Osteoblast (primary cell): Measurements from ENCODE around the gene LZTS3. TPM values are rescaled to one million over a fixed set of nuclear protein-coding genes. Genes with fewer than 3 reads are reported as not detected.

Experiments
- DNase-seq: peaks from one replicate; pipeline ENCODE4 v3.0.0; 2011; ENCODE audit warnings: low spot score, mixed read lengths; ENCODE audit not compliant: insufficient read length; ENCODE audit errors: missing footprints
- H2AFZ ChIP-seq: 2 replicates; pipeline ENCODE4 v1.6.0; 2011; ENCODE audit warnings: mild to moderate bottlenecking, low read length
- H3K27ac ChIP-seq: 2 replicates; pipeline ENCODE4 v1.5.1; 2011; ENCODE audit warnings: mild to moderate bottlenecking, low read depth, low read length, moderate library complexity
- H3K27me3 ChIP-seq: 2 replicates; pipeline ENCODE4 v1.6.0; 2012; ENCODE audit warnings: mild to moderate bottlenecking, control low read depth, inconsistent platforms, low read length, moderate library complexity; ENCODE audit not compliant: insufficient read depth
- H3K36me3 ChIP-seq: 2 replicates; pipeline ENCODE4 v1.5.1; 2011; ENCODE audit warnings: mild to moderate bottlenecking, low read length, control low read depth, moderate library complexity; ENCODE audit not compliant: insufficient read depth
- H3K4me1 ChIP-seq: 2 replicates; pipeline ENCODE4 v1.5.1; 2011; ENCODE audit warnings: mild to moderate bottlenecking, low read length, control low read depth, moderate library complexity; ENCODE audit not compliant: insufficient read depth
- H3K4me2 ChIP-seq: 2 replicates; pipeline ENCODE4 v1.6.0; 2011; ENCODE audit warnings: mild to moderate bottlenecking, low read length; ENCODE audit not compliant: insufficient read depth
- H3K4me3 ChIP-seq: fragments of 200-600 bp; sonication (generic); 3 replicates; pipeline ENCODE4 v1.5.1; 2012; ENCODE audit warnings: mild to moderate bottlenecking, low read length, inconsistent platforms; ENCODE audit not compliant: insufficient read depth
- H3K79me2 ChIP-seq: 2 replicates; pipeline ENCODE4 v1.6.0; 2012; ENCODE audit warnings: mild to moderate bottlenecking, low read length, control low read depth, inconsistent platforms; ENCODE audit not compliant: insufficient read depth
- H3K9me3 ChIP-seq: 2 replicates; pipeline ENCODE4 v1.5.1; 2011; ENCODE audit warnings: low read depth, low read length, control low read depth
- H4K20me1 ChIP-seq: 2 replicates; pipeline ENCODE4 v1.6.0; 2012; ENCODE audit warnings: mild to moderate bottlenecking, low read length, control low read depth; ENCODE audit not compliant: insufficient read depth
- total RNA-seq: library from RNA; depleted of rRNA; stranded (reverse); fragments of >200 nt; gene quantifications from 2 replicates; pipeline ENCODE4 v1.2.3, GENCODE V29; 2012
- TF ChIP-seq, protein P1 (sequence below): IDR thresholded peaks from 2 replicates; pipeline ENCODE4 v1.5.1; 2011; ENCODE audit warnings: mild to moderate bottlenecking, low read depth, low read length, moderate library complexity; ENCODE audit errors: extremely low read depth

The LZTS3 gene
- total RNA-seq, 1 donor: 3.6 TPM

DNA sequence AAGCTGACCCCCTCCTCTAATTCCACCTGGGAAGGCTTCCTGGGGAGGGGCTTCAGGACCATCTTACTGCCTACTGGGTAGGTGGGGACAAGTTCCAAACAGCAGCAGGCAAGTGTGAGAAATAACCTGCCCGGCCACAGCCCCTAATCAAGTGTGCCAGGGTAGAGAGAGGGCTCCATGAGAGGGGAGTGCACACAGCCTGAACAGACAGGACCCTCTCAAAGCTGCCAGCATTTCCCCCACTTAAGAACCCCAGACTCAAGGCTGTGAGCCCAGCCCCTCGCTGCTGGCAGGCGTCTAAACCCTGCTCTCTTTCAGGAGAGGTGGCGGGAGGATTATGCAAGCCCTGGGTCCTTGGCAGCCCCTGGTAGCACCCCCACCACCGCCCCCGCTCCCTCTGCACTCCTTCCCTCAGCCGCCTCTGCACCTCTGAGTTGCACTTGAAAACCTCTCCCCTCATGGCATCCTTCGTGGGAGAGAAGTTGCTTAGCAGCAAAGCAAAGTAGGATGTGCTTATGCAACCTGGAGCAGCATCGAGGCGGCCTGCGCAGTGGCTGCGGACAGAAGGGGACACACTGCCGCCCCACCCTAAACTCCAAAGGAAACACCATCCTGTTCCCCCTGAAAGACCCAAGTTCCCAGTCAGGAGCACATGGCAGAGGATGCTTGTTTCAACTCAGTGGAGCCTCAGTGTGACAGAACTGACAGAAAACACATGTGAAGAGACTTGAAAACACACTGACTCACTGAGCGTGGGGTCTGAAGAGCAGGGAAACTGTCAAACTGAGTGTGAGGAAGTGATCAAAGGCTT lies 20.7 kb upstream of the LZTS3 start:
- no peaks in the 10 kb centered on the region for H3K4me1 ChIP-seq
- peaks cover 73% of the 10 kb centered on the region for H3K36me3 ChIP-seq
- no peak overlapping the region for H3K4me2 ChIP-seq
- no peaks in the 10 kb centered on the region for H3K27me3 ChIP-seq
- peak; percentile 71 for DNase-seq
- TF ChIP-seq, protein P1, sequence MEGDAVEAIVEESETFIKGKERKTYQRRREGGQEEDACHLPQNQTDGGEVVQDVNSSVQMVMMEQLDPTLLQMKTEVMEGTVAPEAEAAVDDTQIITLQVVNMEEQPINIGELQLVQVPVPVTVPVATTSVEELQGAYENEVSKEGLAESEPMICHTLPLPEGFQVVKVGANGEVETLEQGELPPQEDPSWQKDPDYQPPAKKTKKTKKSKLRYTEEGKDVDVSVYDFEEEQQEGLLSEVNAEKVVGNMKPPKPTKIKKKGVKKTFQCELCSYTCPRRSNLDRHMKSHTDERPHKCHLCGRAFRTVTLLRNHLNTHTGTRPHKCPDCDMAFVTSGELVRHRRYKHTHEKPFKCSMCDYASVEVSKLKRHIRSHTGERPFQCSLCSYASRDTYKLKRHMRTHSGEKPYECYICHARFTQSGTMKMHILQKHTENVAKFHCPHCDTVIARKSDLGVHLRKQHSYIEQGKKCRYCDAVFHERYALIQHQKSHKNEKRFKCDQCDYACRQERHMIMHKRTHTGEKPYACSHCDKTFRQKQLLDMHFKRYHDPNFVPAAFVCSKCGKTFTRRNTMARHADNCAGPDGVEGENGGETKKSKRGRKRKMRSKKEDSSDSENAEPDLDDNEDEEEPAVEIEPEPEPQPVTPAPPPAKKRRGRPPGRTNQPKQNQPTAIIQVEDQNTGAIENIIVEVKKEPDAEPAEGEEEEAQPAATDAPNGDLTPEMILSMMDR: no peak
- H3K4me3 ChIP-seq: no peak overlapping the region
- no peaks in the 10 kb centered on the region for H4K20me1 ChIP-seq
- no peak overlapping the region for H2AFZ ChIP-seq
- H3K9me3 ChIP-seq: no peaks in the 10 kb centered on the region
- no peaks in the 10 kb centered on the region for H3K79me2 ChIP-seq
- no peak overlapping the region for H3K27ac ChIP-seq

DNA sequence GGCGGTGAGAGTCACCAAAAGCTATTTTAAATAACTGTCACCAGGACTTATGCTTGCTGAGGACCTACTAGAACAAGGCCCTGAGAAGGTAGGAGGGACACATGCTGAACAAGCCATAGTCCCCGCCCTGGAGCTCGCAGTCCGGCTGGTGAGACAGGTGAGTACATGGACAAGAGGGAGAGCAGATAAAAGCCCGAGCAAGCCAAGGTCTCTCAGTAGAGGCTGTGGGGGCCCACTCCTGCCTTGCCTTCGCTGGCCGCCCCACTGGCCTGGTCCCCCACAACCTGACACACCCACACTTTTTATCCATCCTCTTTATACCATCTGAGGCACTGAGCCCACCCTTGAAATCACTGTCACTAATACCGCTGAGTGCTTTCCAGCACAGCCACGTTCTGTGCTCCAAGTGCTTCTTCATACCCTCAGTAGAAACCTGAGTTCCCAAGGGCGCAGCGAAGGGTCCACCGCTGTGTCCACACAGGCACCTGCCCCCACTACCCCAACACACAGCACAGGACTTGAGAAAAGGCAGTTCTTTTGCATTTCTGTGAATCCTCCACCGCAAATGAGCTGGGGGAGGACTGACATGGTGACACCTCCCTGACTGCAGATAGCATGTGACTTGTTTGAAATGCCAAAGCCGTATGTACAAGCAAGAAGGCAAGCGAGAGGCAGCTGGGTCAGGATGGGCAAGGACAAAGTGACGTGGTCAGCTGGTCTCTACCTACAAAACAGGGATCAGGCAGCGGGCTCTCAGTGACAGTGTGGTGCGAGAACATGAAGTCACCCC lies 19.1 kb upstream of the LZTS3 start:
- Histone ChIP-seq H2AFZ (no peak overlapping the region), H3K36me3 (peaks cover 63% of the 10 kb centered on the region), H3K27ac (no peak overlapping the region), H3K4me3 (no peak overlapping the region), H3K4me2 (no peak overlapping the region), H3K79me2 (no peaks in the 10 kb centered on the region), H3K9me3 (no peaks in the 10 kb centered on the region), H3K4me1 (no peaks in the 10 kb centered on the region), H3K27me3 (no peaks in the 10 kb centered on the region), H4K20me1 (no peaks in the 10 kb centered on the region)
- no peak for DNase-seq
- TF ChIP-seq, protein P1: no peak

DNA sequence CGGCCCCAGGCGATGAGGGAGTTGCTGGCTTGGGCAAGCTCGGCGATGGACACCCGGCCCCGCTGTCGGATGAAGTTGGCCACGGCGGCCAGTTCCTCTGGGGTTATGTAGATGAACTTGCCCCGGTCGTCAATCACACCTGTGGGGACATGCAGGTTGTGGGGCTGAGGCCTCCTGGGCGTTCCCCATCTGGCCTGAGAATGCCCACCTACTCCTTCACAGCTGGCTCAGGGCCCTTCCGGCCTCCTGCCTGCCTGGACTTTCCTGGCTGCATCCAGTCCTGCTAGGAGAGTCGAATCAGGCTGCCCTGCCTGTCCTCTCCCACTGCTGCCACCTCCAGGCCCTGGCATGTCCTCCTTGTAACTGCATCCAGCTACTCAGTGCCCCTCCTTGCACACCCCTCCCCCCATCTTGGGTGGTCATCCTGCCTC lies 17.3 kb upstream of the LZTS3 start:
- no peak overlapping the region for H3K4me3 ChIP-seq
- H3K27ac ChIP-seq: no peak overlapping the region
- TF ChIP-seq, protein P1: no peak
- peaks cover 62% of the 10 kb centered on the region for H3K36me3 ChIP-seq
- no peaks in the 10 kb centered on the region for H3K27me3 ChIP-seq
- no peak overlapping the region for H2AFZ ChIP-seq
- H3K4me2 ChIP-seq: no peak overlapping the region
- H3K9me3 ChIP-seq: no peaks in the 10 kb centered on the region
- H4K20me1 ChIP-seq: no peaks in the 10 kb centered on the region
- no peaks in the 10 kb centered on the region for H3K79me2 ChIP-seq
- no peaks in the 10 kb centered on the region for H3K4me1 ChIP-seq
- DNase-seq: no peak

DNA sequence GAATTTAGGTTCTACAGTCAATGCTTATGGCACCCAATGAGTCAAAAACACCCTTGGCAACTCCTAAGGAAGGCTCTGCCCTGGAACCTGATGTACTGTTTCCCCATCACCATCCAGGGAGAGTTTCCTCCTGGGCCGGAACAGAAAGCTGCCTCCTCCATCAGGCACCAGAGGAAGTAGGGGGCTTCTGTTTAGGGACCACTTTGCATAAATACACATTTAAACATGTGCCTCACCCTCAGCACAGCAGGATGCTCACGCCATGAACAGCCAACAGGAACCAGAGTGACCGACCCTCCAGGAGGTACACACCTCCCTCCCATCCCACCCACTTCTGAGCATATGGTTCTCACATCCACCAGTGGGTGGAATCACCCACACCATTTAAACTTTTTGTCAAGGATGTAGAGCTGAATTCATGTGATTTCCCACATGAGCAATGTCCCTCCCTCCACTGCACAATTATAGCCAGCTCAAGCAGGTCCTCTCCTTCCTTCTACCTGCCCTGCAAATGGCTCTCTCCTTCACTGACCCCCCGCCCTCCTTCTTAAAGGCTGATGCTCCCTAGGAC lies 16.3 kb upstream of the LZTS3 start:
- Histone ChIP-seq H3K27me3 (no peaks in the 10 kb centered on the region), H2AFZ (no peak overlapping the region), H3K79me2 (no peaks in the 10 kb centered on the region), H3K27ac (no peak overlapping the region), H3K36me3 (peaks cover 52% of the 10 kb centered on the region), H3K4me2 (no peak overlapping the region), H3K9me3 (no peaks in the 10 kb centered on the region), H3K4me1 (no peaks in the 10 kb centered on the region), H3K4me3 (no peak overlapping the region), H4K20me1 (no peaks in the 10 kb centered on the region)
- TF ChIP-seq, protein P1: no peak
- DNase-seq: no peak
